ENCODE data around the gene FOXK2. TPM values are rescaled to one million over a fixed set of nuclear protein-coding genes. Genes with fewer than 3 reads are reported as not detected.

The FOXK2 gene
- total RNA-seq, 2 experiments from 2014 or later: 48.8 to 51.4 TPM

GRCh38 chr17:82614095-82614631, 94.6 kb downstream of the FOXK2 start:
- no peaks in the 10 kb centered on the region for H3K4me1 Mint-ChIP-seq (ENCODE audit: low read depth)
- H3K27me3 Mint-ChIP-seq (ENCODE audit: low read depth): no peaks in the 10 kb centered on the region
- CTCF ChIA-PET: no interaction called here
- intact Hi-C loops (cut with micrococcal nuclease): no loop called here
- no peak overlapping the region for H3K4me3 Mint-ChIP-seq
- no peaks in the 10 kb centered on the region for H3K9me3 Mint-ChIP-seq
- DNase-seq: no peak
- H3K27ac Mint-ChIP-seq: no peak overlapping the region
- H3K36me3 Mint-ChIP-seq (ENCODE audit: low read depth): peaks cover 22% of the 10 kb centered on the region

GRCh38 chr17:82615084-82616020, 95.8 kb downstream of the FOXK2 start:
- CTCF ChIA-PET: no interaction called here
- Mint-ChIP-seq H3K27ac (no peak overlapping the region), H3K36me3 (ENCODE audit: low read depth) (peaks cover 17% of the 10 kb centered on the region), H3K9me3 (no peaks in the 10 kb centered on the region), H3K27me3 (ENCODE audit: low read depth) (no peaks in the 10 kb centered on the region), H3K4me3 (no peak overlapping the region), H3K4me1 (ENCODE audit: low read depth) (no peaks in the 10 kb centered on the region)
- no peak for DNase-seq
- intact Hi-C loops (cut with micrococcal nuclease): no loop called here

DNA sequence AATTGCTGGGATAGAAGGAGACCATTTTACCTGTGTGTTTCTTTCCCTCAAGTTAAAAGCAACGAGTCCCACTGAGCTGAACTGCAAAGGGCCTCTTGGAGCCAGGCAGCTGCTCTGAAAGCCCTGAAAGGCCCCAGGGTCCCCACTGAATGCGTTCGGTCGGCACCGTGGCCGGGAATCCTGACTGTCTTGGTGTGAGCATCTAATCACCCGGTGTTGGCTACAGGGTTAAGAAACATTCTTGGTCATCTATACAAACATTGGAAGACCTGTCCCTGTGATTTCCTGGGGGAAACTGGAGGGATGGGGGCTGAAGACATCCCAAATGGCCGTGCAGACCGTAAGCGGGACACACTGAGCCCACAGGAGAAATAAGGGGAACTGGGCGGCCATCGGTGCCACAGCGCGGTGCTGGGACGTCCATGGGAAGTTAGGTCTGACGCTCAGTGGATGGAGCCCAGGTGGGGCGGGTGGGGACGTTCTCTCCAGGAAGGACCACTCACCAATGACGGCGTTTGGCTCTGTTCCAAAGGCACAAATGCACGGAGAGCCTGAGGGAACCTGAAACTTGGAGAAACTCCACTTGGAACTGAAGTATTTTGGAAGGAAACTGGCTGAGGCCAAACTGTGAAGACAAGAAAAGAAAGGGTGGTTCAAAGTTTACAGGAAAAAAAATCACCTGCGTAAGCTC, 96.6 kb downstream of the FOXK2 start:
- peaks cover 20% of the 10 kb centered on the region for H3K36me3 Mint-ChIP-seq (ENCODE audit: low read depth)
- no peaks in the 10 kb centered on the region for H3K9me3 Mint-ChIP-seq
- no peaks in the 10 kb centered on the region for H3K27me3 Mint-ChIP-seq (ENCODE audit: low read depth)
- H3K4me3 Mint-ChIP-seq: no peak overlapping the region
- intact Hi-C loops (cut with micrococcal nuclease): no loop called here
- CTCF ChIA-PET: interaction anchor here (0.6 kb wide), 1 partner anchor 178 kb away, joined by 4 read pairs; no protein-coding TSS in a partner anchor
- H3K27ac Mint-ChIP-seq: no peak overlapping the region
- H3K4me1 Mint-ChIP-seq (ENCODE audit: low read depth): no peaks in the 10 kb centered on the region
- no peak for DNase-seq

DNA sequence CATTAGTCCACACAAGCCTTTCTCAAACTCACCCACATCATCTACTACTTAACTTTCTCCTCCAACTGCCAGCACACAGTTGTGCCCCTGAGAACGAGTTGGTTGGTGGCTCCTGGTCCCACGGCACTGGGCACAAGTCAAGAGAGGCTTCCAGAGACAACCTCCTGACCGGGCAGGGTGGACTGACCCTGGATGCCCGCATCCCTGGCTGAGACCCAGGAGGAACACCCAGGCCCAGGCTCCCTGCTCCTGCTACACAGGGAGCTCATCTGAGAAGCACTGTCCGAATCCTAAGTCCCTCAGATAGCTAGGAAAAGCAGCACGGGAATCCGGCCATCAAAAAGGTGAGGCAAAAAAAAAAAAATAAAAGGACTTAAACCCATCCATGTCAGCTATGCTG, 99.7 kb downstream of the FOXK2 start:
- H3K27ac Mint-ChIP-seq: no peak overlapping the region
- H3K27me3 Mint-ChIP-seq (ENCODE audit: low read depth): no peaks in the 10 kb centered on the region
- no peaks in the 10 kb centered on the region for H3K4me1 Mint-ChIP-seq (ENCODE audit: low read depth)
- no peaks in the 10 kb centered on the region for H3K9me3 Mint-ChIP-seq
- intact Hi-C loops (cut with micrococcal nuclease): no loop called here
- no peak for DNase-seq
- no peak overlapping the region for H3K4me3 Mint-ChIP-seq
- peaks cover 24% of the 10 kb centered on the region for H3K36me3 Mint-ChIP-seq (ENCODE audit: low read depth)
- CTCF ChIA-PET: no interaction called here

DNA sequence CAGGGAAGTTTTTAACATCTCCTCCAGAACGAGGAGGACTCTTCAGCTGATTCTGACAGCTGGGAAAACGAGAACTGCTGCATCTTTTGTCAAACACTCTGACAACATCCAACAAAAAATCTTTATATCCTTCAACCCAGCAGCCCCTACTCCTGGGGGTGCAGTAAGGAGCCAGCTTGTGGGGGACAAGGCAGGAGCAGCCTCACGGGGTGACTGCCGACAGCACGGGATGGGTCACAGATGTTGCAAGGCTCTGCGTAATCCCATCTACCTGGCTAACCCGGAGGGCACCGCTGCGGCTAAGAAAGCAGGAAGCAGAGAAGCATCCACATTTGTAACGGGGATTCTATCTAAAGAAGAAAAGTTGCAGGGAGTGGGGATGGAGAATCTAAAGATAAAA, 100.1 kb downstream of the FOXK2 start:
- H3K36me3 Mint-ChIP-seq (ENCODE audit: low read depth): peaks cover 22% of the 10 kb centered on the region
- DNase-seq: no peak
- H3K27ac Mint-ChIP-seq: no peak overlapping the region
- H3K9me3 Mint-ChIP-seq: no peaks in the 10 kb centered on the region
- no peaks in the 10 kb centered on the region for H3K4me1 Mint-ChIP-seq (ENCODE audit: low read depth)
- intact Hi-C loops (cut with micrococcal nuclease): no loop called here
- no peak overlapping the region for H3K4me3 Mint-ChIP-seq
- H3K27me3 Mint-ChIP-seq (ENCODE audit: low read depth): no peaks in the 10 kb centered on the region
- CTCF ChIA-PET: no interaction called here

- DNase-seq: no peak
- CTCF ChIA-PET: no interaction called here
- Mint-ChIP-seq H3K27me3 (ENCODE audit: low read depth) (no peaks in the 10 kb centered on the region), H3K4me3 (no peak overlapping the region), H3K9me3 (no peaks in the 10 kb centered on the region), H3K36me3 (ENCODE audit: low read depth) (peaks cover 23% of the 10 kb centered on the region), H3K4me1 (ENCODE audit: low read depth) (no peaks in the 10 kb centered on the region), H3K27ac (no peak overlapping the region)
- intact Hi-C loops (cut with micrococcal nuclease): no loop called here
These were observed 104.2 kb downstream of the FOXK2 start for GRCh38 chr17:82623707-82624106.

- intact Hi-C loops (cut with micrococcal nuclease): no loop called here
- Mint-ChIP-seq H3K36me3 (ENCODE audit: low read depth) (peaks cover 14% of the 10 kb centered on the region), H3K4me3 (no peak overlapping the region), H3K27ac (no peak overlapping the region), H3K4me1 (ENCODE audit: low read depth) (no peaks in the 10 kb centered on the region), H3K9me3 (no peaks in the 10 kb centered on the region), H3K27me3 (ENCODE audit: low read depth) (no peaks in the 10 kb centered on the region)
- CTCF ChIA-PET: no interaction called here
- no peak for DNase-seq
These were observed 107.9 kb downstream of the FOXK2 start for GRCh38 chr17:82627405-82627804.

DNA sequence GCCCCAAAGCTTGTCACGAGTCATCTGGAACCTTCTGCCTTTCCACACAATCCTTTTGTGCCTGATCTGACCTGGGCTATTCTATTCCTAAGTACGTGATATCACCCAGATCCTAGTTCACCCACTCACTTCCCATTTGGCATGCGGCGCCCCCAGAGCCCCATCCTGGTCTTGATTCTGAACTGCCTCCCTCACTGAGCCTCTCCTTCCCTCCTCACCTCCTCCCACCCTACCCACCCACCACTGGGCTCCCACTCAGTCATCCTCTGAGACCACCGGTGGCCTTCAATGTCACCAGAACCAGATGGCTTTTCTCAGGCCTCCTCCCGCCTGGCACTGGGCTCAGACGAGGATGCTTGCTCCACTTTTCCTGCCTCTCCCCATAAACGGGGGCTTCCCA, 110.2 kb downstream of the FOXK2 start:
- H3K27me3 Mint-ChIP-seq (ENCODE audit: low read depth): no peaks in the 10 kb centered on the region
- no peak overlapping the region for H3K27ac Mint-ChIP-seq
- H3K4me3 Mint-ChIP-seq: no peak overlapping the region
- DNase-seq: no peak
- intact Hi-C loops (cut with micrococcal nuclease): no loop called here
- peaks cover 16% of the 10 kb centered on the region for H3K36me3 Mint-ChIP-seq (ENCODE audit: low read depth)
- CTCF ChIA-PET: no interaction called here
- H3K4me1 Mint-ChIP-seq (ENCODE audit: low read depth): peaks cover 8% of the 10 kb centered on the region
- no peaks in the 10 kb centered on the region for H3K9me3 Mint-ChIP-seq

- no peak overlapping the region for H3K4me3 Mint-ChIP-seq
- CTCF ChIA-PET: no interaction called here
- no peak overlapping the region for H3K27ac Mint-ChIP-seq
- H3K36me3 Mint-ChIP-seq (ENCODE audit: low read depth): peaks cover 15% of the 10 kb centered on the region
- no peaks in the 10 kb centered on the region for H3K27me3 Mint-ChIP-seq (ENCODE audit: low read depth)
- H3K9me3 Mint-ChIP-seq: no peaks in the 10 kb centered on the region
- DNase-seq: no peak
- intact Hi-C loops (cut with micrococcal nuclease): no loop called here
- peaks cover 9% of the 10 kb centered on the region for H3K4me1 Mint-ChIP-seq (ENCODE audit: low read depth)
These were observed 110.7 kb downstream of the FOXK2 start for GRCh38 chr17:82630212-82630611.

DNA sequence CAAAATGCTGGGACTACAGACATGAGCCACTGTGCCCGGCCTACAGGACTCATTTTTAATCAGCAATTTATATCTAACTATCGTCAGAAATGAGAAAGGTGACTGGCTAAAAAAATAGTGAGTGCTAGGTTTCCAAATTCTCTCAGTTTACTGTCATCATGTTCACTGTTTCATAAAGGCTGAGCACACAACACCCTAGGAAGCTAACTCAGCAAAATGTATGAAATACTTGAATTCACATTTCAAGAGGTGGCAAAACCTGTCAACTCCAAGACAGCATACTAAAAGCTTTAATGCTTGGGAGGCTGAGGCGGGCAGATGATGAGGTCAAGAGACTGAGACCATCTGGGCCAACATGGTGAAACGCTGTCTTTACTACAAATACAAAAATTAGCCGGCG, 112.0 kb downstream of the FOXK2 start:
- peaks cover 17% of the 10 kb centered on the region for H3K36me3 Mint-ChIP-seq (ENCODE audit: low read depth)
- no peaks in the 10 kb centered on the region for H3K27me3 Mint-ChIP-seq (ENCODE audit: low read depth)
- DNase-seq: no peak
- no peak overlapping the region for H3K4me3 Mint-ChIP-seq
- peaks cover 12% of the 10 kb centered on the region for H3K4me1 Mint-ChIP-seq (ENCODE audit: low read depth)
- intact Hi-C loops (cut with micrococcal nuclease): no loop called here
- CTCF ChIA-PET: interaction anchor here (0.5 kb wide), 1 partner anchor 259 kb away, joined by 5 read pairs; no protein-coding TSS in a partner anchor
- H3K27ac Mint-ChIP-seq: no peak overlapping the region
- no peaks in the 10 kb centered on the region for H3K9me3 Mint-ChIP-seq

- DNase-seq: no peak
- H3K27ac Mint-ChIP-seq: no peak overlapping the region
- H3K9me3 Mint-ChIP-seq: peaks cover 8% of the 10 kb centered on the region
- no peaks in the 10 kb centered on the region for H3K27me3 Mint-ChIP-seq (ENCODE audit: low read depth)
- CTCF ChIA-PET: no interaction called here
- peaks cover 17% of the 10 kb centered on the region for H3K4me1 Mint-ChIP-seq (ENCODE audit: low read depth)
- H3K4me3 Mint-ChIP-seq: no peak overlapping the region
- intact Hi-C loops (cut with micrococcal nuclease): no loop called here
- H3K36me3 Mint-ChIP-seq (ENCODE audit: low read depth): peaks cover 25% of the 10 kb centered on the region
These were observed 112.9 kb downstream of the FOXK2 start for GRCh38 chr17:82632451-82632850.

DNA sequence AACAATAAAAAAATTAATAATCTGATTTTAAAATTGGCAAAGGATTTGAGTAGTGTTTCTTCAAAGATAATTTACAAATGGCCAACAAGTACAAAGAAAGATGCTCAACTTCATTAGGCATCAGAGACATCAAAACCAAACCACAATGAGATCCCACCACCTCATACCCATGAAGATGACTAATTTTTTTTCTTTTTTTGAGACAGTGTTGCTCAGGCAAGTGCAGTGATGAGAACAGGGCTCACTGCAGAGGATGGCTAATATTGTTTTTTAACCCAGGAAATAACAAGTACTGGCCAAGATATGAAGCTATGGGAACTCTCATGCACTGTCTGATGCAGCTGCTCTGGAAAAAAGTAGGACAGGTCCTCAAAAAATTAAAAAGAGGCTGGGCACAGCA, 113.8 kb downstream of the FOXK2 start:
- Mint-ChIP-seq H3K27ac (peak overlapping the region; percentile 41), H3K4me3 (no peak overlapping the region), H3K36me3 (ENCODE audit: low read depth) (peaks cover 24% of the 10 kb centered on the region), H3K9me3 (peaks cover 8% of the 10 kb centered on the region), H3K4me1 (ENCODE audit: low read depth) (peaks cover 19% of the 10 kb centered on the region), H3K27me3 (ENCODE audit: low read depth) (no peaks in the 10 kb centered on the region)
- intact Hi-C loops (cut with micrococcal nuclease): no loop called here
- DNase-seq: no peak
- CTCF ChIA-PET: no interaction called here
